GM12878 (cell line): ENCODE data around the gene OSBPL3. TPM values are rescaled to one million over a fixed set of nuclear protein-coding genes. Genes with fewer than 3 reads are reported as not detected.

Experiments used
- ATAC-seq: fragments of 200-7000 bp; cut with Tn5 transposase; 3 replicates; pipeline ENCODE4 v1.9.1; 2020; ENCODE audit warnings: mild to moderate bottlenecking, moderate library complexity
- BruUV-seq: library from RNA; stranded (reverse); fragments of 400-500 nt; replicated peaks from 2 replicates; lab custom pipeline; 2021; lab: Mats Ljungman, UMichigan
- CTCF ChIA-PET: fragments of 300-600 bp; sonication (Branson Sonifier 250); formaldehyde crosslinking; extraction: SDS; loops from one replicate; lab custom pipeline; 2021; ENCODE audit warnings: inconsistent platforms; lab: Yijun Ruan, JAX
- POLR2A ChIA-PET: fragments of 350-600 bp; formaldehyde crosslinking; extraction: SDS; loops from one replicate; lab custom pipeline; 2021; ENCODE audit warnings: inconsistent platforms; lab: Charles Lee
- RAD21 ChIA-PET: fragments of 300-600 bp; sonication (Branson Sonifier 250); formaldehyde crosslinking; loops from one replicate; lab custom pipeline; 2023; ENCODE audit warnings: antibody characterized with exemption; ENCODE audit not compliant: unreplicated experiment; lab: Charles Lee
- SMC1A ChIA-PET: fragments of 300-600 bp; sonication (Branson Sonifier 250); formaldehyde crosslinking; loops from one replicate; lab custom pipeline; 2023; ENCODE audit not compliant: unreplicated experiment, uncharacterized antibody; lab: Charles Lee
- DNase-seq: peaks from one replicate; pipeline ENCODE4 v3.0.0-alpha.2; 2011; ENCODE audit warnings: low read depth, low spot score
- FAIRE-seq: peaks from 3 replicates; lab custom pipeline; 2011; peaks lifted over from hg19 to GRCh38; lab: Jason Lieb, UNC
- H2AFZ ChIP-seq: 2 replicates; pipeline ENCODE4 v1.6.0; 2011; ENCODE audit warnings: low read depth, low read length, control low read depth; ENCODE audit not compliant: control insufficient read depth
- H3K27ac ChIP-seq: 2 replicates; pipeline ENCODE4 v1.5.1; 2011; ENCODE audit warnings: control low read depth; ENCODE audit not compliant: control insufficient read depth, insufficient read depth
- H3K27me3 ChIP-seq, 2 experiments: replicated peaks in 1 of 2; 2 replicates each; pipeline versions ENCODE4 v1.6.0 to v1.6.1; 2011; ENCODE audit warnings: low read length in 1 of 2; ENCODE audit not compliant: control insufficient read depth in 2 of 2, insufficient read depth in 2 of 2
- H3K36me3 ChIP-seq, 2 experiments: 2 replicates each; pipeline ENCODE4 v1.5.1; 2011; ENCODE audit warnings: low read length in 1 of 2; ENCODE audit not compliant: control insufficient read depth in 2 of 2, insufficient read depth in 2 of 2
- H3K4me1 ChIP-seq: 2 replicates; pipeline ENCODE4 v1.6.1; 2011; ENCODE audit warnings: mild to moderate bottlenecking, low read length, moderate library complexity, mixed read lengths; ENCODE audit not compliant: control insufficient read depth, insufficient read depth
- H3K4me2 ChIP-seq: 2 replicates; pipeline ENCODE4 v1.6.0; 2011; ENCODE audit warnings: control low read depth; ENCODE audit not compliant: control insufficient read depth, insufficient read depth
- H3K4me3 ChIP-seq: fragments of 200-600 bp; sonication (generic); 2 replicates; pipeline ENCODE4 v1.5.1; 2016
- H3K79me2 ChIP-seq: 2 replicates; pipeline ENCODE4 v1.6.0; 2011; ENCODE audit warnings: low read length; ENCODE audit not compliant: control insufficient read depth, insufficient read depth
- H3K9ac ChIP-seq: 2 replicates; pipeline ENCODE4 v1.8.0; 2011; ENCODE audit warnings: low read length, control low read depth, mixed read lengths; ENCODE audit not compliant: control insufficient read depth, insufficient read depth
- H3K9me3 ChIP-seq: replicated peaks from 3 replicates; pipeline ENCODE4 v1.5.1; 2011; ENCODE audit warnings: mild to moderate bottlenecking, low read length; ENCODE audit not compliant: control insufficient read depth, insufficient read depth
- H4K20me1 ChIP-seq: 2 replicates; pipeline ENCODE4 v1.6.0; 2011; ENCODE audit not compliant: control insufficient read depth, insufficient read depth
- CBX3 ChIP-seq: fragments of 200-600 bp; sonication (generic); IDR thresholded peaks from 2 replicates; pipeline ENCODE4 v1.6.1; 2016; ENCODE audit warnings: low read depth, borderline replicate concordance
- CEBPZ ChIP-seq: fragments of 150-350 bp; IDR thresholded peaks from 2 replicates; pipeline ENCODE4 v1.6.1; 2016; ENCODE audit warnings: low read depth, low read length
- EGR1 ChIP-seq, 2 experiments: IDR thresholded peaks; 1 replicate in 1 of 2; 2 replicates in 1 of 2; pipeline ENCODE4 v1.6.1; 2011 to 2012; ENCODE audit warnings: low read depth in 2 of 2, low read length in 2 of 2, borderline replicate concordance in 1 of 2, mild to moderate bottlenecking in 1 of 2, moderate library complexity in 1 of 2
- HSF1 ChIP-seq: fragments of 150-350 bp; IDR thresholded peaks from 2 replicates; pipeline ENCODE4 v1.6.1; 2014; ENCODE audit warnings: mild to moderate bottlenecking, low read depth, low read length
- NFYB ChIP-seq: IDR thresholded peaks from 2 replicates; pipeline ENCODE4 v1.6.1; 2011; ENCODE audit warnings: low read depth, mild to moderate bottlenecking, low read length, improper control_type of control experiment, moderate library complexity; ENCODE audit not compliant: insufficient read depth
- TCF12 ChIP-seq: IDR thresholded peaks from 2 replicates; pipeline ENCODE4 v1.6.1; 2011; ENCODE audit warnings: low read depth, mild to moderate bottlenecking, low read length
- ZNF592 ChIP-seq: fragments of 450-650 bp; IDR thresholded peaks from 2 replicates; pipeline ENCODE4 v1.6.1; 2017; ENCODE audit warnings: mild to moderate bottlenecking, moderate library complexity
- WGBS: methylation state at CpG from one replicate; pipeline ENCODE4 v1.1.6; 2016; ENCODE audit warnings: low lambda C conversion rate; ENCODE audit not compliant: insufficient replicate concordance, insufficient coverage; ENCODE audit errors: missing lambda C conversion rate; 5-methylcytosine and 5-hydroxymethylcytosine counted together
- in situ Hi-C: fragments of 300-500 bp; cut with MboI; formaldehyde crosslinking; loops from 9 replicates; pipeline ENCODE4 v1.14.3; 2018; ENCODE audit warnings: mixed read lengths
- intact Hi-C: fragments of 100-400 bp; cut with micrococcal nuclease; formaldehyde crosslinking; loops from one replicate; pipeline ENCODE4 v1.14.2; 2022; ENCODE audit not compliant: unreplicated experiment
- polyA plus RNA-seq, 11 experiments: library from polyadenylated mRNA; depleted of rRNA in 4 of 11; unstranded in 6 of 11; stranded (reverse) in 5 of 11; fragments of >200 nt; fragmentation: Nextera tagmentation in 4 of 11; fragmentation: Illumina TruSeq in 1 of 11; extraction: Ambion mirVana in 4 of 11; extraction: Trizol in 1 of 11; gene quantifications; 1 replicate in 1 of 11; 2 replicates in 10 of 11; pipeline versions ENCODE4 v1.2.1 to v1.2.3, GENCODE V29; 2011 to 2016; ENCODE audit warnings: inconsistent platforms in 2 of 11, missing spikeins in 2 of 11, low read depth in 1 of 11
- total RNA-seq, 4 experiments: library from RNA; depleted of rRNA in 3 of 4; stranded (reverse); fragments of >200 nt in 3 of 4; fragmentation: Illumina TruSeq in 1 of 4; extraction: Trizol in 1 of 4; gene quantifications; 2 replicates each; pipeline versions ENCODE4 v1.2.1 to v1.2.3, GENCODE V29; 2013 to 2021

Gene OSBPL3
- total and polyA plus RNA-seq, 10 of the 15 experiments (the other 5 are each of a cell fraction or from before 2014, with no cell fraction given), result 6.1 to 46.6 (median 27.0) TPM

- Histone ChIP-seq H3K27me3 (no peaks in the 10 kb centered on the region), H2AFZ (no peak overlapping the region), H3K79me2 (peaks cover 59% of the 10 kb centered on the region), H3K36me3 (no peaks in the 10 kb centered on the region; a peak in 2 of 4 replicates), H3K27ac (no peak overlapping the region), H3K9ac (no peak overlapping the region), H4K20me1 (no peaks in the 10 kb centered on the region), H3K4me3 (no peak overlapping the region), H3K9me3 (no peaks in the 10 kb centered on the region), H3K4me2 (no peak overlapping the region), H3K4me1 (peaks cover 28% of the 10 kb centered on the region)
- ChIA-PET POLR2A (interaction anchor here (1.2 kb wide), 1 partner anchor 21 kb away, joined by 4 read pairs; no protein-coding TSS in a partner anchor), RAD21 (interaction anchor here (1.4 kb wide), 1 partner anchor 48 kb away, joined by 4 read pairs; no protein-coding TSS in a partner anchor), SMC1A (interaction anchor here (4.5 kb wide), 1 partner anchor 15 kb away, joined by 23 read pairs; no protein-coding TSS in a partner anchor), CTCF (interaction anchor here (1.2 kb wide), 1 partner anchor 16 kb away, joined by 3 read pairs; no protein-coding TSS in a partner anchor)
- ATAC-seq, result no peak
- 100% methylated on average over 1 of the region's 1 CpG for WGBS
- FAIRE-seq, result no peak
- intact Hi-C loops (no loop called here), in situ Hi-C loops (no loop called here)
- no peak for TF ChIP-seq NFYB
- TF ChIP-seq EGR1 (IDR thresholded peaks at IDR 0.05; ENCODE audit: borderline replicate concordance in 1 of 2, low read depth in 2 of 2, low read length in 2 of 2), result no peak
- no peak for TF ChIP-seq HSF1
- no peak for TF ChIP-seq CEBPZ
- TF ChIP-seq CBX3, result no peak
- no peak for TF ChIP-seq ZNF592
- TF ChIP-seq TCF12, result no peak
- no TSS peak for BruUV-seq
- no peak for DNase-seq
Measured at GRCh38 chr7:24930856-24931255, 49.1 kb downstream of the OSBPL3 start.
